ENCODE data around the gene ATG7.
"Not testable (repeated sequence)": the region's sequence is repeated elsewhere in the genome, so short reads cannot be mapped to it uniquely, and the experiment has no call there.

ATG7 gene

GRCh38 chr3:11523572-11524101 lies 251.4 kb downstream of the ATG7 start:
- H3K4me3 ChIP-seq (ENCODE audit: low read length) = no peak overlapping the region
- TF ChIP-seq CTCF (IDR thresholded peaks at IDR 0.05; ENCODE audit: low read depth, low read length, poor library complexity, severe bottlenecking) (no peak), EZH2phosphoT487 (IDR thresholded peaks at IDR 0.05; ENCODE audit: borderline replicate concordance, low read length) (no peak)
- H3K4me2 ChIP-seq (ENCODE audit: low read length) = no peak overlapping the region
- no peaks in the 10 kb centered on the region for H3K27me3 ChIP-seq (ENCODE audit: control insufficient read depth, low read length)
- no peaks in the 10 kb centered on the region for H3K36me3 ChIP-seq (ENCODE audit: control insufficient read depth, low read length)
- no peaks in the 10 kb centered on the region for H3K4me1 ChIP-seq (ENCODE audit: control insufficient read depth, low read length)
- H3K9me3 ChIP-seq (ENCODE audit: control insufficient read depth, insufficient read depth, low read length) = no peaks in the 10 kb centered on the region
- no peaks in the 10 kb centered on the region for H3K9me2 ChIP-seq (replicated peaks; ENCODE audit: control insufficient read depth, low read length)
- H3K79me2 ChIP-seq (ENCODE audit: control insufficient read depth, low read length) = no peaks in the 10 kb centered on the region
- H3K27ac ChIP-seq (ENCODE audit: low read depth, low read length) = no peak overlapping the region
- no peaks in the 10 kb centered on the region for H4K20me1 ChIP-seq (ENCODE audit: control insufficient read depth, insufficient read depth, low read depth, low read length)
- no peaks in the 10 kb centered on the region for H3F3A ChIP-seq (ENCODE audit: control insufficient read depth, insufficient read depth)

- H3K4me2 ChIP-seq (ENCODE audit: low read length); H3F3A ChIP-seq (ENCODE audit: control insufficient read depth, insufficient read depth); H3K9me2 ChIP-seq (replicated peaks; ENCODE audit: control insufficient read depth, low read length); H3K4me3 ChIP-seq (ENCODE audit: low read length); H3K36me3 ChIP-seq (ENCODE audit: control insufficient read depth, low read length); H3K4me1 ChIP-seq (ENCODE audit: control insufficient read depth, low read length); H4K20me1 ChIP-seq (ENCODE audit: control insufficient read depth, insufficient read depth, low read depth, low read length); H3K9me3 ChIP-seq (ENCODE audit: control insufficient read depth, insufficient read depth, low read length); H3K27me3 ChIP-seq (ENCODE audit: control insufficient read depth, low read length); H3K27ac ChIP-seq (ENCODE audit: low read depth, low read length); H3K79me2 ChIP-seq (ENCODE audit: control insufficient read depth, low read length): not testable (repeated sequence)
These were observed 253.9 kb downstream of the ATG7 start for GRCh38 chr3:11526121-11526520.

GRCh38 chr3:11529281-11529680 lies 257.1 kb downstream of the ATG7 start:
- Histone ChIP-seq H3K27me3 (ENCODE audit: control insufficient read depth, low read length) (no peaks in the 10 kb centered on the region), H3K4me2 (ENCODE audit: low read length) (no peak overlapping the region), H3K36me3 (ENCODE audit: control insufficient read depth, low read length) (no peaks in the 10 kb centered on the region), H4K20me1 (ENCODE audit: control insufficient read depth, insufficient read depth, low read depth, low read length) (no peaks in the 10 kb centered on the region), H3K27ac (ENCODE audit: low read depth, low read length) (no peak overlapping the region), H3K9me2 (replicated peaks; ENCODE audit: control insufficient read depth, low read length) (no peaks in the 10 kb centered on the region), H3K4me1 (ENCODE audit: control insufficient read depth, low read length) (no peaks in the 10 kb centered on the region), H3F3A (ENCODE audit: control insufficient read depth, insufficient read depth) (no peaks in the 10 kb centered on the region), H3K4me3 (ENCODE audit: low read length) (no peak overlapping the region), H3K9me3 (ENCODE audit: control insufficient read depth, insufficient read depth, low read length) (no peaks in the 10 kb centered on the region), H3K79me2 (ENCODE audit: control insufficient read depth, low read length) (no peaks in the 10 kb centered on the region)
- no peak for TF ChIP-seq EZH2phosphoT487 (IDR thresholded peaks at IDR 0.05; ENCODE audit: borderline replicate concordance, low read length)
- no peak for TF ChIP-seq CTCF (IDR thresholded peaks at IDR 0.05; ENCODE audit: low read depth, low read length, poor library complexity, severe bottlenecking)

GRCh38 chr3:11530153-11530721 lies 258.0 kb downstream of the ATG7 start:
- no peak overlapping the region for H3K27ac ChIP-seq (ENCODE audit: low read depth, low read length)

More at GRCh38 chr3:11530153-11530721, 258.0 kb downstream of the ATG7 start:
- H3K27me3 ChIP-seq (ENCODE audit: control insufficient read depth, low read length) = no peaks in the 10 kb centered on the region
- H3K4me1 ChIP-seq (ENCODE audit: control insufficient read depth, low read length) = no peaks in the 10 kb centered on the region
- no peaks in the 10 kb centered on the region for H3K9me3 ChIP-seq (ENCODE audit: control insufficient read depth, insufficient read depth, low read length)
- H3F3A ChIP-seq (ENCODE audit: control insufficient read depth, insufficient read depth) = no peaks in the 10 kb centered on the region
- H3K9me2 ChIP-seq (replicated peaks; ENCODE audit: control insufficient read depth, low read length) = no peaks in the 10 kb centered on the region
- no peaks in the 10 kb centered on the region for H3K79me2 ChIP-seq (ENCODE audit: control insufficient read depth, low read length)
- no peak overlapping the region for H3K4me2 ChIP-seq (ENCODE audit: low read length)
- H4K20me1 ChIP-seq (ENCODE audit: control insufficient read depth, insufficient read depth, low read depth, low read length) = no peaks in the 10 kb centered on the region
- no peaks in the 10 kb centered on the region for H3K36me3 ChIP-seq (ENCODE audit: control insufficient read depth, low read length)
- H3K4me3 ChIP-seq (ENCODE audit: low read length) = no peak overlapping the region
- TF ChIP-seq CTCF (IDR thresholded peaks at IDR 0.05; ENCODE audit: low read depth, low read length, poor library complexity, severe bottlenecking) (no peak), EZH2phosphoT487 (IDR thresholded peaks at IDR 0.05; ENCODE audit: borderline replicate concordance, low read length) (no peak)

Data from DOHH2 (cell line).